ENCODE measurements around the gene OR2C1.

OR2C1 gene

GRCh38 chr16:3355589-3355988 is at the start of gene OR2C1:
Gene OR2C1 (plus strand): TSS chr16:3355889. CDS start chr16:3355941, 52 bp downstream.
- in situ Hi-C loops (cut with HindIII; ENCODE audit: low sequenced_read_pairs): loop anchor here (10.0 kb wide), 2 partner anchors 59 to 61 kb away; no protein-coding TSS in a partner anchor

- in situ Hi-C loops (cut with HindIII; ENCODE audit: low sequenced_read_pairs): no loop called here
Measured at GRCh38 chr16:3306078-3306477, 49.6 kb upstream of the OR2C1 start.

GRCh38 chr16:3311496-3311895 is 44.2 kb upstream of the OR2C1 start:
- in situ Hi-C loops (cut with HindIII; ENCODE audit: low sequenced_read_pairs): no loop called here

GRCh38 chr16:3317315-3317999 is 38.2 kb upstream of the OR2C1 start:
- in situ Hi-C loops (cut with HindIII; ENCODE audit: low sequenced_read_pairs): loop anchor here (5.0 kb wide), 2 partner anchors 35 to 85 kb away; partner anchors contain the start of genes ZNF174 and ZSCAN32

GRCh38 chr16:3321816-3322215 is 33.9 kb upstream of the OR2C1 start:
- in situ Hi-C loops (cut with HindIII; ENCODE audit: low sequenced_read_pairs): no loop called here

- in situ Hi-C loops (cut with HindIII; ENCODE audit: low sequenced_read_pairs): no loop called here
Measured at GRCh38 chr16:3327514-3327913, 28.2 kb upstream of the OR2C1 start.

GRCh38 chr16:3328104-3328503 is 27.6 kb upstream of the OR2C1 start:
- in situ Hi-C loops (cut with HindIII; ENCODE audit: low sequenced_read_pairs): no loop called here

GRCh38 chr16:3328643-3329042 is 27.0 kb upstream of the OR2C1 start:
- in situ Hi-C loops (cut with HindIII; ENCODE audit: low sequenced_read_pairs): no loop called here

- in situ Hi-C loops (cut with HindIII; ENCODE audit: low sequenced_read_pairs): no loop called here
Measured at GRCh38 chr16:3346041-3346440, 9.6 kb upstream of the OR2C1 start.

GRCh38 chr16:3347586-3347985 is 8.1 kb upstream of the OR2C1 start:
- in situ Hi-C loops (cut with HindIII; ENCODE audit: low sequenced_read_pairs): no loop called here

- in situ Hi-C loops (cut with HindIII; ENCODE audit: low sequenced_read_pairs): no loop called here
Measured at GRCh38 chr16:3348547-3349167, 7.0 kb upstream of the OR2C1 start.

- in situ Hi-C loops (cut with HindIII; ENCODE audit: low sequenced_read_pairs): no loop called here
Measured at GRCh38 chr16:3349175-3349574, 6.5 kb upstream of the OR2C1 start.

- in situ Hi-C loops (cut with HindIII; ENCODE audit: low sequenced_read_pairs): loop anchor here (10.0 kb wide), 2 partner anchors 59 to 61 kb away; no protein-coding TSS in a partner anchor
Measured at GRCh38 chr16:3356118-3356517, 429 bp downstream of the OR2C1 start.

- in situ Hi-C loops (cut with HindIII; ENCODE audit: low sequenced_read_pairs): loop anchor here (10.0 kb wide), 2 partner anchors 56 to 64 kb away; no protein-coding TSS in a partner anchor
Measured at GRCh38 chr16:3358871-3359270, 3.2 kb downstream of the OR2C1 start.

GRCh38 chr16:3362931-3363330 is 7.2 kb downstream of the OR2C1 start:
- in situ Hi-C loops (cut with HindIII; ENCODE audit: low sequenced_read_pairs): no loop called here

- in situ Hi-C loops (cut with HindIII; ENCODE audit: low sequenced_read_pairs): no loop called here
Measured at GRCh38 chr16:3363793-3364192, 8.1 kb downstream of the OR2C1 start.

GRCh38 chr16:3364774-3365427 is 9.2 kb downstream of the OR2C1 start:
- in situ Hi-C loops (cut with HindIII; ENCODE audit: low sequenced_read_pairs): no loop called here

- in situ Hi-C loops (cut with HindIII; ENCODE audit: low sequenced_read_pairs): no loop called here
Measured at GRCh38 chr16:3369073-3369472, 13.4 kb downstream of the OR2C1 start.

GRCh38 chr16:3375680-3376079 is 20.0 kb downstream of the OR2C1 start:
- in situ Hi-C loops (cut with HindIII; ENCODE audit: low sequenced_read_pairs): no loop called here

- in situ Hi-C loops (cut with HindIII; ENCODE audit: low sequenced_read_pairs): no loop called here
Measured at GRCh38 chr16:3377917-3378316, 22.2 kb downstream of the OR2C1 start.

GRCh38 chr16:3383045-3383448 is 27.4 kb downstream of the OR2C1 start:
- in situ Hi-C loops (cut with HindIII; ENCODE audit: low sequenced_read_pairs): no loop called here

- in situ Hi-C loops (cut with HindIII; ENCODE audit: low sequenced_read_pairs): no loop called here
Measured at GRCh38 chr16:3388325-3388724, 32.6 kb downstream of the OR2C1 start.
